IPS-18c (cell line): ENCODE results near the gene GALNT5.
"Not testable (repeated sequence)": the region's sequence is repeated elsewhere in the genome, so short reads cannot be mapped to it uniquely, and the experiment has no call there.

ENCODE experiments used
- H3K4me3 ChIP-seq: 2 replicates; pipeline ENCODE4 v1.7.0; 2013; ENCODE audit warnings: low read depth, mild to moderate bottlenecking, low read length, moderate library complexity; ENCODE audit not compliant: insufficient read depth
- H3K9me3 ChIP-seq: one replicate; pipeline ENCODE4 v1.6.1; 2013; ENCODE audit warnings: mild to moderate bottlenecking, low read length, moderate library complexity; ENCODE audit not compliant: control insufficient read depth, insufficient read depth

The GALNT5 gene

DNA sequence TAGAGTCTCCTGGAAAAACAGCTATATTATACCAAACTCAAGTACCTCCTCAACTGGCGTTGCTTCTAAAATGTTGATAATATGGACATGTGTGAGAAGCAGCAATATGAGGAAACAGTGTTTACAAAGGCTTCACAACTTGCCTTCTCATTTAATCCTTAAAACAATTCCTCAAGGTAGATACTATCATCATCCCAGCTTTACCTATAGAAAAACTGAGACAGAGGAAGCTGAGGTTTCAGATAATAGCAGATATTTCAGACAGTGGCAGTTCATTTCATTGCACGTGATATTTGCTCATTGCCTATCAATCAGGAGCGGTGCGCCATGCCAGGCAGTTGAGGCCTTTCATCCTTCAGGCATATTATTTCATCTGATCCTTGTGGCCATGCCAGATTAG is 8.3 kb downstream of the GALNT5 start:
- Histone ChIP-seq H3K9me3 (no peaks in the 10 kb centered on the region), H3K4me3 (no peak overlapping the region)

DNA sequence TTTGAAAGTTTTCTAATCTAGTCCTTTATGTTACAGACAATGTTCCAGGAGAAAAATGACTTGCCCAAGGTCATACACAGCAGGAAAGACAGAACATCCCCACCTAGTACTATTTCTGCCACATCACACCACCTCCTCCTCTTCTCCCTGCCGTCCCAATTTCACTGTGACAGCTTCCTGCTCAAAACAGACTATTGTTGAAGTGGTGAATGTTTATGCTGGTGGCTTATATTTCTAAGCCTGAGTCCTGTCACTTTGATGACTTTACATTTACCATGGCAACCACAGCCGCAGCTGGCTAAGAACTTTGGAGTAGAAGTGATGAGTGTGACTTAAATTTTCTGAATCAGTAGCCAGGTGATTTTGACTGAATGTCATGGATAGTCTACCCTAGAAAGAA is 10.0 kb downstream of the GALNT5 start:
- Histone ChIP-seq H3K9me3 (no peaks in the 10 kb centered on the region), H3K4me3 (no peak overlapping the region)

DNA sequence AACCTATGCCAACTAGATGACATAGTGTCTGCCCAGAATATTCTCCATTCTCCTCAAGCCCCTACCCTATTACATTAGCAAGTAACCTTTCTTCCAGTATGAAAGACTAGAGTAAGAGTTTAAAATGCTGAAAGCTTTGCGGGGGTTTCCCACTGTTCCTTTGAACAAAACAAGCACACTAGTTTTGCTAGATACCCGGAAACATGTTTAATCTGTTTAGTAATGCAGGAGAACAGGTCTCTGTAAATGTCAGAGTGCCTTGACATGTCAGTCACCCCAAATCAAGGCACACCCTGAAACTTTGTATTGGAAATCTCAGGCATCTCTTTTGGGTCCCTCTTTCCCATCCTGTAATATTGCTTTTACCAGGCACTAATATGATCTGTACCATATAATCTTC is 11.6 kb downstream of the GALNT5 start:
- H3K9me3 ChIP-seq, result no peaks in the 10 kb centered on the region
- H3K4me3 ChIP-seq, result no peak overlapping the region

DNA sequence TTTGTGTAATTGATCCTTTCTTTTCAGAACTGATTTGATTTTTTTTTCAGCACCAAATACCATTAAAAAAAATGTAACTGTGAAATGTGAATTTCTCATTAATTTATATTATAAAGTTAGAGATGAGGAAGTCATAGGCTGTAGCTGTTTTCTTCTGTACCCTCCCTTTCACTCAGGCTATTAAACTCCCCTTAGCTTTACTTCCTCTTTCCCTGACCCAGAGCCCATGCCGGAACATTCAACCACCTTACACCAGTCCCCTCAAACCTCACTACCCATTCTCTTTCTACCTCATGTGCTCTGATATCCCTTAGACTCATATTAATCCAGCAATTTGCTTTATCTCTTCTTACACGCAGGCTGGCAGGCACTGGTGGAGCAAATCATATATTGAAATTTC is 12.4 kb downstream of the GALNT5 start:
- Histone ChIP-seq H3K9me3 (no peaks in the 10 kb centered on the region), H3K4me3 (no peak overlapping the region)

DNA sequence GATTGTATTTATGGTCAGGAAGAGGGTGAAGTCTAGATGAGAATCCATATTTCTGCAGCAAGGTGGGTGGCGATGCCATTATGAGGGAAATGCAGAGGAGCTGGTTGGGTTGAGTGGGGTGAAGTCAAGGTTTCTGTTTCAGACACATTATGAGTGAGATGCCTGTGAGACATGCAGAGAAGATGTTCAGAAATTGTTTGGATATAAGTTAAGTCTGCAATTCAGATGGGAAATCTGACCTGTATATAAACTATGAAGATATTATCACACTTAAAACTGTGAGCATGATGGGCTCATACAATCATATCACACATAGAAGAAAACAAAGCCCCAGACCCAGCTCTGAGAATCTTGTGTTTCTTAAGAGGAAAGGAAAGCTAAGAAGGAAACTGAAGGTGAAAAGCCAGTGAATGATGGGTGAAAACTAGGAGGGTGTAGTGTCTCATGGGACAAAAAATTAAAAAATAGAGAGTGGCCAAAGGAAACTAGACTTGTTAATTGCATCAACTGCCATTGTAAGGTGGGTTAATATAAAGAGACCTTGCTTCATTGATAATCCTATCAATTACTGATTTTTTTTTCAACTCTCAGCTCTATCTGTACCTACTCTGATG is 14.2 kb downstream of the GALNT5 start:
- Histone ChIP-seq H3K9me3 (no peaks in the 10 kb centered on the region), H3K4me3 (no peak overlapping the region)

DNA sequence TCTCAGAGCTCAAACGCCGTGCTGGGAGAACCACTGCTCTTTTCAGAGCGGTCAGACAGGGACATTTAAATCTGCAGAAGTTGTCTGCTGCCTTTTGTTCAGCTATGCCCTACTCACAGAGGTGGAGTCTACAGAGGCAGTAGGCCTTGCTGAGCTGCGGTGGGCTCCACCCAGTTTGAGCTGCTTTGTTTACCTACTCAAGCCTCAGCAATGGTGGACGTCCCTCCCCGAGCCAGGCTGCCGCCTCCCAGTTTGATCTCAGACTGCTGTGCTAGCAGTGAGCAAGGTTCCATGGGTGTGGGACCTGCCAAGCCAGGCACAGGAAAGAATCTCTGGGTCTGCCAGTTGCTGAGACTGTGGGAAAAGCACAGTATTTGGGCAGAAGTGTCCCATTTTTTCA is 21.8 kb downstream of the GALNT5 start:
- H3K9me3 ChIP-seq, H3K4me3 ChIP-seq: not testable (repeated sequence)

DNA sequence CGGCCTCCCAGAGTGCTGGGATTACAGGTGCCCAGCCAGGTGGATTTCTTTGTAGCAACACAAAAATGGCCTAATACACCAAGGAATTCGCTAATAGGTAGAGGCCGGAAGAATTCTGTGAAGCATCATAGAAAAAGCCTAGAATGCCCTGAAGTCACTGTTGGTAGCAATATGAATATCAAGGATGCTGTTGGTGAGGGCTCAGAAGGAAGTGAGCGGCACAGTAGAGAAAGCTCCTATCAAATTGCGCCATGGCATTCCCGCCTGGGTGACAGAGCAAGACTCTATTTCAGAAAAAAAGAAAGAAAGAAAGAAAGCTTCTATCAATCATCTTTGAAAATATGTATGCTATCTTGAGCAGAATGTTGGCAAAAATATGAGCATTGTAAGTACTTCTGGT is 23.8 kb downstream of the GALNT5 start:
- H3K9me3 ChIP-seq, result no peaks in the 10 kb centered on the region
- H3K4me3 ChIP-seq, result no peak overlapping the region

DNA sequence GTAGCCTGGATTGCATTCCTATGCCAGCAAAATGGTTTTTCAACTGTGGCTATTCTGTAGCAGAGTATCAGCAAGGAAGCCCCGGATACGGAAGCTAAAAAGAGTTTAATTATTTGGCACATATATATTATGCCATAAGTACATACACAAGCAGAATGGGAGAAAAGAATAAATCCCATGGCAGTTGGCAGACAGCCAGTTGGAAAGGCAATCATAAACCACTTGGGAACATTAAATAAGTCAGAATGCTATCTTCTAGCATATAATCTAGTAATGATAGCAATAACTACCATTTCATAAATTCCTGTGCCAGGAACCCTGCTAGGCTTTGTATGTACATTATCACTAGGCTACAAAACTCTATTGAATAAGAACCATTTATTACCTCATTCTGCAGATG is 26.0 kb downstream of the GALNT5 start:
- Histone ChIP-seq H3K9me3 (no peaks in the 10 kb centered on the region), H3K4me3 (no peak overlapping the region)

DNA sequence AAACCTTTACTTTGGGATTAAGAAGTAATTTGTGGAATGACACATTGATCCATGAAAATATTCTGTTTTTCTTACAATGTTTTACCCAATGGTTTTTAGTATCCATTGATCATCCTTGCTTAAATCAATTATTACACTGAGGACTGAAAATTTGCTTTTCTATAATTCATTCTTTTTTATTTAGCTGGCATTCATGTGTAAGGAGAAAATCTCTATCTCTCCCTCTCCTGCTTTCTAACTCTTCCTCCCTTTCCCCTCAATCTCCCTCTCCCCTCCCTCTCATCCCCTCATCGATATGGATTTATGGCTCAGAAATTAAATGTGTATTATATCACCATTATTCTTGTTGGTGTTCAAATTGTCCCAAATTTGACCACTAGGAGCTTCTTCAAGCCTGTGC is 29.7 kb downstream of the GALNT5 start:
- no peaks in the 10 kb centered on the region for H3K9me3 ChIP-seq

DNA sequence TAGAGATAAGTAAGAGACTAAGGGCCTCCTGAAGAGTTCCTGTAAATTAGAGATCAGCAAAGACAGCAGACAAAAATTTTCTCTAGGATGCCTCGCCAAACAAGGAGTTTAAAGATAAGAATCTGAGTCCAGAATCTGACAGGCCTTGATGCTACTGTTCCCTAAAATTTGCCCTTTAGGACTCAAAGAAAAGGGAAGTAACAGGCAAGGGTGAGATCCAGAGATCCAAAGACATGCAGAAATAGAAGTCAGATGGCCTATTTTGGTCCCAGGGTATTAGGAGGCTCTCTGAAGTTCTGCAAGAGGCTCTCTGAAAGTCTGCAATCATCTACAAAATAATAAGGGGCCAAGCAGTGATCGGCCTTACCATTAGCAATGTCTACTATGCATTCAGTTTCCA is 33.0 kb downstream of the GALNT5 start:
- no peak overlapping the region for H3K4me3 ChIP-seq
- no peaks in the 10 kb centered on the region for H3K9me3 ChIP-seq

More for the DNA sequence above, 29.7 kb downstream of the GALNT5 start:
- no peak overlapping the region for H3K4me3 ChIP-seq

DNA sequence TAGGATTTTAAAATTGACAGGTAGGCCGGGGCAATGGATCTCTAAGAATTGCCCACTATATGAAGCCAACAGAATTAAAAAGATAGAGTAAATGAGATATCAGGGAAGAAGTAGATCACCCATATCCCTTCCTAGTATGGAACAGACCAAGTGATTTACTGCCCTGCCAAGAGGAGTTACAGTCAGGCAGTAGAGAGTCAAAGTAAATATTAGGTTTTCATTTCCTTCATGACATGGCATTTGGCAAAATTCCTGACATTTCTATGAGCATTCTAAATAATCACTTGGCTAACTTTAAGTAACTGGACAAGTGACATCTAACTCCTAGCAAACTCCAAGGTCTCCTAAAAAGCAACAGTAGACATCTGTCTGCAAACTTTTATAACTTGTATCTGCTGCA is 33.5 kb downstream of the GALNT5 start:
- Histone ChIP-seq H3K4me3 (no peak overlapping the region), H3K9me3 (no peaks in the 10 kb centered on the region)

DNA sequence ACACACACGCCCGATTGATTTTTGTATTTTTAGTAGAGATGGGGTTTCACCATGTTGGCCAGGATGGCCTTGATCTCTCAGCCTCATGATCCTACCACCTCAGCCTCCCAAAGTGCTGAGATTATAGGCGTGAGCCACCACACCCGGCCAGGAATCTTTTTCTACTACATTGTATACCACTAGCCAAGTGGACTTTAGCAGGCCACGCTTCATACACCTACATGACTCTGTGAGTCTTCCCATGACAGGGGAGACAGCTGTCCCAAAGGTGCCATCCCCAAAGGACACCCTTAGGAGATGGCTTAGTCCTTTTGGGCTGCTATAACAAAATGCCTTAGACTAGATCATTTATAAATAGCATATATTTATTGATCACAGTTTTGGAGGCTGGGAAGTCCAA is 35.3 kb downstream of the GALNT5 start:
- no peak overlapping the region for H3K4me3 ChIP-seq
- no peaks in the 10 kb centered on the region for H3K9me3 ChIP-seq

DNA sequence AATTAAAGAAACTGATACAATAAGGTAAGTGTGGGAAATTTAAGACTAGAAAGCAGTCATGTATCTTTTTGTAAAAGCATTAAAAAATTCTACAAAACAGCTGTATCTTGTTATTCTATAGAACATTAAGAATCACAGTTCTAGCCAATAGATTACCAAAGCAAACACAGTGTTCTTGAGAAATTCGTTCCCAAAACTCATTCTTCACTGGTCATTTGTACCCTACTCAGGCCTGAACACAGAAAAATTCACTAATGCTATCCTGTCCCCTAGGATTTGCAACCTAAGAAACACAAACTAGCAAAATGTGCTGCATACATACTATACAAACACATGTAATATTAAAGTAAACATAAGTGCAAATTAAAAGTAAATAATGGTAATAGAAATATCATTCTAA is 39.0 kb downstream of the GALNT5 start:
- Histone ChIP-seq H3K4me3 (no peak overlapping the region), H3K9me3 (no peaks in the 10 kb centered on the region)

DNA sequence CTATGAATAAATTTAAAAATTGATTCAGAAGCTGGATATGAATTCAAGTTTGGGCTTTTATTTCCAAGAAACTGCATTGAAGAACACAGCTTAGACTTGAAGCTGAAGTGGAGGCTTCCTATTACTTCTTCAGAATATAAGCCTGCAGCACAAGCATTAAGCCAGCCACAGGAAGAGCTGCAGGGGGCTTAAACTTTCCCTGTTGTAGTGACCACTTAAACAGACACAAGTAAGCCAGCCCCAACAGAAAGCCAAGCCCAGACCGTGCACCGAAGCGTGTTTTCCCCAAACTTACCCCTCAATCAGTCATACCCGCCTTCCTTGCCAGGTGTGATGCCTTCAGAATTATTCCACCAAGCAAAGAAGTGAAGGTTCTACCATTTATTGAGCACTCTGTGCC is 39.5 kb downstream of the GALNT5 start:
- H3K9me3 ChIP-seq, result no peaks in the 10 kb centered on the region
- no peak overlapping the region for H3K4me3 ChIP-seq

DNA sequence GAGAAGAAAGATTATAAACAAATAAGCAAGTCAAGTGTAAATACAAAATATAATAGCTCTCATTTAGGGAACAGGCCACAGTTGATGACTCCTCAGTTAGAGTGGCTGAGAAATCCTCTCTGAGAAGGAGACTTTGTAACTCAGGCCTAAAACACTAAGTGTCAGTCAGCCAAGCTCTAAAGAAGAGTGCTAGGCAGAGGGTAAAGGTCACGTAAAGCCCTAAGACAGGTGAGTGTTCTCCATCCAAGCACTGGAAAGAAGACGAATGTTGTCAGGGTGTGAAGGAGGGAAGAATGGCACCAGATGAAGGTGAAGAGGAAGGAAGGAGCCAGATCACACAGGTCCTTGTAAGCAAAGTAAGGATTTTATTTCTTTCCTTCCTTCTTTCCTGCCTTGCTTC is 43.8 kb downstream of the GALNT5 start:
- Histone ChIP-seq H3K9me3 (no peaks in the 10 kb centered on the region), H3K4me3 (no peak overlapping the region)

DNA sequence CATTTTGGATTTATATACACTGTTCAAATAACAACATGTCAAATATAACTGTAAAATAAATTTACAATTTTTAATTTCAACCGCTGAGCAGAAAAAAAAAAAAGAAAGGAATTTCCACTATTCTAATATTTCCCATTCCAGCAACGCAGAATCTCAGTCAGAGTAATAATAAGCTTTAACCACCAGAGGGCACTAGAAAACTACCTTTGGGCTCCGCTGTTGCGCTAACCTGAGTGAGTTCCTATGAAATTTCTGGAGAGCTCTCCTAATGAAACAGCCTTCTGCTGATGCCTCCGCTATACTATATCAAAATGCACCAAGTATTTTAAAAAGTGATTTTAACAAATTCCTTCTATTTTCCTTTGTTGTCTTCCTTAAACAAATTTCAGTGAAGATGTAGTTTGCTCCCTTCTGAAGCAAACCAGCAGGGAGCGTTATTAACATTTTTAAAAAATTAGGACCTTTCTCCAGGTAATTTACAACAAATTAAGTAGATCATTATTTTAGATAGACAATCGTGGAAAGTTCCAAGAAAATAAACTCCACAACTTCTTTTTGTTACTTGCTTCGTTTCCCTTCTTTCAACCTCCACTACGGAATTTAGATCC is 45.1 kb downstream of the GALNT5 start:
- H3K9me3 ChIP-seq, result no peaks in the 10 kb centered on the region
- H3K4me3 ChIP-seq, result no peak overlapping the region

DNA sequence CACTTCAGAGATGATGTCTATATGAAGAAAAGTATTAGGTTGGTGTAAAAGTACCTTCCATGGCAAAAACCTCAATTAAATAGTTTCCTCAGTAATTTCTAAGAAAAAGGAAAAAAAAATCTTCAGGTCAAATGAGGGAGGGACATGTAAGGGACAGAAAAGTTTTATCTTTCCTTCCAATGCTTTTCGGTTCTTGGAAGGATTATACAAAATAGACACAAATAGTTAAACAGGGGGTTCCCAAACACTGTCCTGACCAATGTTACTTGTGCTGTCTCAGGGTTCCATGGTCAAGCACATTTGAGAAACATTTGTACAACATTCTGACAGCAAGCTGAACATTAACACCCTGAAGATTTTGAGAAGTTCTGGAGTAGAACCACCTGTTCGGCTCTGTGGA is 46.1 kb downstream of the GALNT5 start:
- Histone ChIP-seq H3K4me3 (no peak overlapping the region), H3K9me3 (no peaks in the 10 kb centered on the region)

DNA sequence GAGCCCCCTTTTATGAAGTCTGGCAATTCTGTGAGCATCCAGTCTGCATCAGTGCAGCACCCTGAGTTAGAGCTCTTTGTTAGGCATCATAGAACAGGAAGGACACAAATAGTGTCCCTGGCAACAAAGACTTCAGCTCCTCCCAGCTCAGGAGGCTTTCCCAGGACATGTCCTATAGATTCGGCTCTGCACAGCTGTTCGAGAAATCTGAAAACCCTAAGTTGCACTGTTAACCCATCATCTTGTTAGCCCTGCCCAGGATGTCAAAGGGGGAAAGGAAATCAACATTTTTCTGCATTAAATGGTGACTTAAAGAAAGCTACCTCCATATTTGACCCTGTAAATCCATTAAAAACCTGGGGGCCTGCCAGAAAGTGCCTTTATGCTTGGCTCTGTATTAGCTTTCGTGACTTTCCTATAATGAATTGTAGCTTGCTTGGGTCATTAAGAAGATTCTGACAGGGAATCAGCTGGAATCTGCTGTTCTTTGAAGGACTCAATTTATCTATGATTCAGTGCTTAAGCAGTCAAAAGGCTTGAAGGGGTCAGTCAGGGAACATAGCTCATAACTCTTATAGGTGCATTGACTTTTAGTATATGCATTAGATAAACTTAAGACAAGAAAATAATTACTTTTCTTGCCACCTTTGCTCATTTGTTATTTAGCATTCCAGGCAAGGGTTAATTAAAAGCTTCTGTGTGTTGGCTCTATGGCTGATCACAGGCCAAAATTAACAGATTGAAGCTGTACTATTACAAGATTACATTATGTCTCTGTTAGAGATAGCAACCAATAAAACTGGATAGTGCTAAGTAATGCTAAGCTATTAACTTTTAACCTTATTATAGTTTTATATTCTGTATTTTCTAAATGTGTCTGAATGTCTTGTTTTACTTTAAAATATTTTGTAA is 47.6 kb downstream of the GALNT5 start:
- H3K4me3 ChIP-seq, result no peak overlapping the region
- no peaks in the 10 kb centered on the region for H3K9me3 ChIP-seq
